NCI-H446 (cell line): ENCODE data around the gene KAZN.
A peak's percentile ranks its signal among the peaks of the same experiment; 100 is the strongest.

Source experiments
- DNase-seq, 2 experiments: peaks; one replicate each; lab custom pipeline; 2025; lab: John Stamatoyannopoulos, UW

Gene KAZN

DNA sequence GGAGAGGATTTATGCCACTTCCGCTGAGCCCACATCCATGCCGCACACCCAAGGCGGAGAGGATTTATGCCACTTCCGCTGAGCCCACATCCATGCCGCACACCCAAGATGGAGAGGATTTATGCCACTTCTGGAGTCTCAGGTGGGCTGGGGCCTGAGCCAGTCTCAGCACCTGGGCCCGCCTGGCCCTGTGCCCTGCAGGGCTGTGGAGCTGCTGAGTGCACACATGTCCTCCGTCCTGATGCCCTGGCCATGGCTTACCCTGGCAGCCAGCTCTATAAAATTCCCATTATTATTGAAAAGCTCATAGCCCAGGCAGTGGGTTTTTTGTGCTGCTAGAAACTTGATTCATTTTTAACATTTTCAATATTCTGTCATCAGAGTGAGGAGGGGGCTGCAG, 465.3 kb downstream of the KAZN start:
- DNase-seq, result no peak

DNA sequence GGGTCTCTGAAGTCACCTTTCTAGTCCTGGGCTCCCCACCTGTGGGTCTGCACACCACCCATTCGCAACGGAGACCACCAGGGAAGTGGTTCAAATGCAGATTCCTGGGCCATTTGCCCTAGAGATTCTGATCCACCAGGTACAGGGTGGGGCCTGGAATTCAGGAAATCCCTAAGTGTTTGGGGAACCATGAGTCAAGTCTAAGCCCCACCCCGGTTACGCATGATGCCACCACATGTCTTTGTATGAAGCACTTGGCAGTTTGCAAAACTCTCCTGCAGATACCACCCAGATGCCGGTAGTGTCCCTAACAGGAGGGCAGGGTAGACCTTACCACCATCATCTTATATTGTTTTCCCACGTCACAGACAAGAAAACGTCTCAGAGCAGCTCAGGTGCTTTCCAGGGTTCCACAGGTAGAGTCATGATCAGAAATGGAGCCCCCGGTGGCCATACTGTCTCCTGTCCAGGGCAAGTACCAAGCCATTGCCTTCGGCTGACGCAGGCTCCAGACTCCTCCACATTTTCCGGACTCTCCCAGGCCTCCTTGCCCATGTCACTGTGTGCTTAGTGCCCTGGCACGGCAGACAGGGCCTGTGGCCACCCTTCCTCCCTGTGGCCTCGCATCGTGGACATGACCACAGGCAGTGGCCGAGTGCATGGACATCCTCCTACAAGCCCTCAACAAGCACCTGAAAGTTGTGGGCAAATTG, 465.9 kb downstream of the KAZN start:
- no peak for DNase-seq

DNA sequence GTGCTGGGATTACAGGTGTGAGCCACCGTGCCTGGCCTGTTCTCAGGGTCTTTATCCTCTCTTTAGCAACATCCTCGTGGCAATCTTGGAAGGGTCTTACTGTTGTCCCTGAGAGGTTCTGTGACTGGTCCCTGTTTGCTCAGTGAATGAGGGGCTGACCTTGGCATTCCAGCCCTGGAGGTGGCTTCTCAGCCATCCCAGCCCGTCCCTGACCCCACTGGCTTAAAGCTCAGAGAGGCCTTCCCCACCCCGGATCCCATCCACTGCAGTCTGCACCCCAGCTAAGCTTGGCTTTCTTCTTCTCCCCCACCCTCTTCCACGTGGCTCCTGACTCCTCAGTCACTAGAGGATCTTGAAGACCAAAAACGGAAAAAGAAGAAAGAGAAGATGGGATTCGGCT, 466.8 kb downstream of the KAZN start:
- DNase-seq, result no peak

DNA sequence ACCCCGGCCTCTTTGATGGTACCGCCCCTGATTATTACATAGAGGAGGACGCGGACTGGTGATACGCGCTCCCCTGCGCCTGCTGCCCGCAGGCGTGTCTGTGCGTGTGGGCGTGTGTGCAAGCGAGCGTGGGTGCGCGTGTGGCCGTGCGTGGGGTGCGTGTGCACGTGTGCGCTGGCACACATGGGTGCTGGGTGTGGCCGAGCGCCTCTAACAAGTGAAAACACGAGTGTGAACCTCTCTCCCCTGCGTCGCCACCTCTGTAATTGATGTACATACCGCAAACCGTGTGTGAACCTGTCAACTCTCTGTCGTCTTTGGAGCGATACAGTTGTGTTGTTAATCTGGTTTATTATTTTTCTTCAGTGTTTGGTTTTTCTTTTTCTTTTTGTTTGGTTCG, 467.3 kb downstream of the KAZN start:
- DNase-seq, result no peak

DNA sequence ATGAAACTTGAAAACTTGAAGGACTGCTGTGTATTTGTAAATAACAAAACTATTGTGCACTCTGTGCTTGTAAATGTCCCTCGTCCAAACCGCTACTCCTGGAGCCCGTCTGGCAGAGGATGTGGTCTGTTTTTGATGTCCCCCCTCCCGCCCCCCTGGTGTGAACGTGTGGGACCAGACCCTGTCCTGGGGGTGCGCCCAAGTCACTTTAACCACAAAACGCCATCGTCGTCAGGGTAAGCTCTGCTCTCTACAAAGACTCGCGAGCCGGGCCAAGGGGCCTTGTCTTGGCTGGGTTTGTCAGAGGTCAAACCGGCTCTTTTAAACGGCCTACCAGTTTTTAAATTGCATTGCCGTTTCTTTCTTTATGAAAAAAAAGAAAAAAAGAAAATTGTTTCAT, 467.7 kb downstream of the KAZN start:
- no peak for DNase-seq

DNA sequence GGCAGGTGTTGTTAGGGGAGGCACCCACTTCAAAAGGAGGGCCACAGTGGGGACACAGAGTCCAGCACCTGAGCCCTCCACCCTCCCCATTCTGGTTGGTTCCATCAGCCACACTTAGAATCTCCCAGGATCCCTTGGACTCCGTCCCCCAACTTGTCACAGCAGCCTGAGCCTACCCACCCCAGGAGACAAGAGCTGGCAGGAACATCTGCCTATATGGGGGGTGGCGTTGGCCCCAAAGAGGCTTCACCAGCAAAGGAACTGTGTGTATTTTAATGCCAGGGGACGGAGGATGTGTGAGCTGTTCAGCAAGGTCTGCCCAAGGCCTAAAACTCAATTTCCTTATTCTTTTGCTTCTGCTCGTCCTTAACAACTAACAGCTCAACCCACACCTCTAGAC, 468.7 kb downstream of the KAZN start:
- no peak for DNase-seq

DNA sequence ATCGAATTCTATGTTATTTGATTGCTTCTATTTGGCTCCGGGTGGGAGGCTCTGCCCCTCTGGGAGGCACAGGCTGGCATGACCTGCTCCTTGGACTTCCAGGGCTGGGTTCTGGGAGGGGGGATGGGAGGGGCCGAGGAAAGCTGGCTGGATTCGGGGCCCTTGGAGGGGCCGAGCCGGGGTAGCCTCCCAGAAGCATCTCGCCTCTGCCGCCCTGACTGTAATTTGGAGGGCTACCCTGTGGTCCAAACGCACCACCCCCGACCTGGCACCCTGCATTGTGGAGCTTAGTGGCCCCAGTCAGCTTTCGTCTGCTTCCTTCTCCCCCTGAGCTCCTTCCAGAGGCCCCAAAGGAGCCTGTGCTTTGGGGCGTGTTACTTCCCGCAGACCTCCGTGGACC, 469.7 kb downstream of the KAZN start:
- no peak for DNase-seq

DNA sequence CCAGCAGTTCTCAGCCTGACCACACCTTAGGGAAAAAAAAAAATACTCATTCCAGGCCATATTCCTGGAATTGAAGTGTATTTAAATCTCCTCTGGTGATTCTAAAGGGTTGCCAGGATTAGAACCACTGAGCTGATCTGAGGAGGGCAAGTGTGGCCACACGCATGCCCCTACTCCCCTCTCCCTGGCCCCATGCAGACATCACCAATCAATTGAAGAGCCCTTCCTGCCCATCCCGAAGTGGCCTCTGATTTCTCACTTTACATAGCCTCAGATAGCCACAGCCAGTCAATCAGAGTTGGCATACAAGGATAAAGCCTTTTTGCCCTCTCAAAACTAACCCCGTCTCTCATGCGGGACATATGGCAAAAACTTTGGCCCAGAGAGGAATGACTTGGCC, 470.5 kb downstream of the KAZN start:
- DNase-seq, result peak in 1 of 2 experiments; percentile 25

DNA sequence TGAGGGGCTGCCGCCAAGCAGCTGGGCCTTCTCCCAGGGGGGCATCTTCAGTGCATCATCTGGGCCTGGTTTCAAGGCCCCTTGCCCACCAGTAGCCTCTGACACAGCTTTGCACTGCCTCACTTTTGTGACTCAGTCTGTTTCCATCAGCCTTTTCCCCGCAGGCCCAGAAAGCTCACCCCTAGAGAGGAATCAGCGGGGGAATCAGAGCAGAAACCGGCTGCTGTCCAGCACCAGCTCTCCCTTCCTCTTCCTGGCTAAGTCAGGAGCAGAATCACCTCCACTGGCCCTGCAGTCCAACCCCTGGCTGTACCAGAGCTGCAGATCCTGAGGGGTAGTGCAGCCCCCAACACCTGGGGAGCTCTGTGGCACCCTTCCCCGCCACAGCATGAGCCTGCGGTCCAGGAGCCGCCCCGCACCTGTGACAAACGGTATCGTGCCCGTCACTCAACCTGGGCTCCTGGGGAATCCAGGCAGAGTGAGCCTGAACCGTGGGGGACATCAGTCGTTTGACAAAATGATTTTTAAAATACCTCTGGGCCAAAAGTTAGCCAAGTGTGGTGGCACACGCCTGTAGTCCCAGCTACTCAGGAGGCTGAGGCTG, 471.8 kb downstream of the KAZN start:
- DNase-seq, result no peak

DNA sequence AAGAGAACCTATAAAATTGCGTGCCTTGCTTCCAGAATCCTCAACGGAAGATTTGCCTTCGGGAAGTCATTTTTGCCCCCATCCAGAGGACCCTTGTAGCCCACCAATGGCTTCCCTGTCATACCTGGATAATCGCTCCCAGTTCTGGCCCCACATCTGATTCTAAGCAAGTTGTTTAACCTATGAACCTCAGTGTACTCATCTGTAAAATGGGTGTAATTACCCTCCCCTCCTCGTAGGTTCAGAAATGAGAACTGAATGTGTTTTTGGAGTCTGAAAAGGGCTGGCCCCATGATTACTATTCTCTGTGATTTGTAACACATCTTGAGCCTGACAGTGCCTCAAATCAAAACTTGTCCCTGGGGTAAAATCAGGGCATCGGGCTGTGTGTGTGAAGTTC, 473.5 kb downstream of the KAZN start:
- DNase-seq, result no peak

DNA sequence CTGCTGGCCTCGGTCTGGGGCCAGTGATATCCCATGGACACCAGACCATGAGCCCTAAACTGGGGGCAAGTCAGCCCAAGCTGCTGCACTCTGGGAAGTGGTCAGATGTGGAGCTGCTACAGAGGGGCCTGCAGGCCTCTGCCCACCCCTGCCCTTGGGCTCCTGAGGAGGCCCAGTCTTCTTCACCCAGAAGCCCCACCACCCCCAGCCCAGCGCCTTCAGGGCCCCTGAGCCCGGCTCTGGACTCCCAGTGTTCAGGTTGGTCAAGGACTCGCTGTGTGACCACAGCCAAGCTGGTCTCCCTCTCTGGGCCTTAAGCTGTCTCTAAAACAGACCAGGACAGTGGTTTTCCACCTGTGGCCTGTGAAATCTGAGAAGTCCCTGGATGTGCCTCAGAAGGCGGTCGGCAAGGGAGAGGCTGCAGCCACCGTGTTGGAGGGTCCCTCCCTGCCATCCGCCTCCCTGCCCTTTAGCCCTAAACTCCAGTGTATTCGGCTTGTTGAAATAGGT, 475.4 kb downstream of the KAZN start:
- DNase-seq, result no peak

DNA sequence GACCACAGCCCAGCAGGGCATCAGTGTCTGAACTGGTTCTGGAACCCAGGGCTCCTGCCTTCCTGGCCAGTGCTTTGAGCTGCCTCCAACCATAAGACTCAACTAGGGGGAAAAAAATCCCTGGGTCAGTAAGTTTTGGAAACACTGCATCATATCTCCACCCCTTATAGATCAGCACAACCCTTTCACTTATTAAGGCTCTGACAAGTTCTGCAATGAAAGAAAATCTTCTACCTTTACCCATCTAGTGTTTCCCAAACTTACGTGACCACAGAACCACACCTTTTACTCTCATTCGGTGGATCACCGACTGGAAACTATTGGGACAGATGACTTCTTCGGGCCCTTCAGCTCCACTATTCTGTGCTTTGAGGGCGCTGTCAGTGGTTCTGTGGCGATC, 476.7 kb downstream of the KAZN start:
- no peak for DNase-seq

DNA sequence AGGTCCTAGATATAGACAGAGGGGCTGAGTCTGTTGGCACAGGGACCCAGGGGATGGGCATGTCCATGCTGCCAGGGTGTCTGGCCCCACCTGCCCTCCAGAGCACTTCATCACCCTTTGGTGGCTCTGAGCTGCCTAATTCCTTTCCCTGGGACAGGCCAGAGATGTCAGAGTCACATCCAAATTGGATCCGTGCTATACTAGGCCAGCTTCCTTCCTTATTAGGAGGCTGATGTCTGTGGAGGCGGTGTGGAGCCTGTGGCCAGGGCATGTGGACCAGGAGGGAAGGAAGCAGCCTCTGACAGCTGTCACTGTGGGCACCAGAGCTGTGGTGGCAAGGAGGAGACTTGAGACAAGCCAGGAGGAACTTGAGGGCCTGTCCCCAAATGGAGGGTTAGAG, 477.3 kb downstream of the KAZN start:
- no peak for DNase-seq

DNA sequence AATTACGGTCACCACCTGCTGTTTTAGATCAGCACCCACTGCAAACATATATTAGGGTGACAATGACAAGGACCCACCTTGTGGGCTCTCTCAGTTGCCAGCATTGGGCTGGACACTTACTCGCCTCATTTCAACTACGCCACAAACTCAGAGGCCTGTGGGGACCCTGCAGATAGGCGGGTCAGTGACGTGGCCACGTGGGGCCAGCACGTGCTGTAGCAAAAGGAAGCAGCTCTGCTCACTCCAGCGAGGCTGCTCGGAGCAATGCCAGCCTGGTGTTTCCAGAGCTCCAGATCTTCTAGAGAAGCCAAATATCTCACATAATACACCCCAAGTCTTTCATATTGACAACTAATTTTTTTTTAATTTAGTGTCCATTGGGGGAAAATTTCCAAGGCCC, 478.3 kb downstream of the KAZN start:
- DNase-seq, result no peak

DNA sequence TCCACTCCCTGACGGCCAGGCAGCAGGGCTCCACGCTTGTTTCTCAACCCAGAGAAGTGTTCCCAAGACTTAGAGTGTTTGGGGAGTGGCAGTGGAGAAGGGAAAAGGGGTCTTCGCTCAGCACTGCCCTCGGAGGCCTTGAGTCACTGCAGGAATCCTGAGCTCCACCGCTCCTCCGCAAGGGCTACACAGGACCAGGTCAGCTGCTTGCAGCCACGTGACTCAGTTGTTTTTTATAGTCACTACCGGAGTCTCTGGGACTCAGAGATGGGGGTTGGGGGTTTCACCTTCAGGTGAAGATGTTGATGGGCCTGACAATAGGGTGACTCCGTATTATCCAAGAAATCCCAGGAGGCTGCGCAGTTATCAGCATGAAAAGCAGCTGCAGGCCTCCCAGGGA, 478.9 kb downstream of the KAZN start:
- DNase-seq, result no peak

DNA sequence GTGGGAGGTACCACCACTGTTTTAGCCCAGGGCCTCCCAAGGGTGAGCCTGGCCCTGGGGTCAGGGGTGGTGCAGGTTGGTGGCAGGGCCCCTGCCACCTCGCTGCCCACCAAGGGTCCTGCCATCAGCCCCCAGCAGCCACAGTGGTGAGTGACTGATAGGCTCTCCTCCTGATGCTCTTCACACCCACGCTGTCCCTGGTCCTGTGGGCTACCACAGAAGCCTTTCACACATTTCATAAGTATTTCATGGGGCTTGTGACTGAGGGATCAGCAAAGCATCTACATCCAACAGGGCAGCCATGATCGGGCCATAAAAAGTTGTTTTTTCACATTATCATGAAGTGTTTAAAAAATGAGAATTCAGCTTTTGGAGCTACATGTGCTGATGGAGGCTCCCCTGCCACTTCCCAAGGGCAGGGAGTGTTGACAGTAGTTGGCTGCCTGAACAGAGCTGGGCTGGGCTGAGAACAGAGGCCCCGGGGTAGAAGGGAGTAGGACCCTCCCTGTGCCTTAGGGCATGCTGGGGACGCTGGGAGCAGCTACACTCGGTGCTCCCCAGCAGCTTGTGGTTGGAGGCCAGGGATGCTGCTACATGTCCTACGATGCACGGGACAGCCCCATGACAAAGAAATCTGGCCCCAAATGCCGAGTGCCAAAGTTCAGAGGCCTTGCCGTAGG, 482.0 kb downstream of the KAZN start:
- no peak for DNase-seq

DNA sequence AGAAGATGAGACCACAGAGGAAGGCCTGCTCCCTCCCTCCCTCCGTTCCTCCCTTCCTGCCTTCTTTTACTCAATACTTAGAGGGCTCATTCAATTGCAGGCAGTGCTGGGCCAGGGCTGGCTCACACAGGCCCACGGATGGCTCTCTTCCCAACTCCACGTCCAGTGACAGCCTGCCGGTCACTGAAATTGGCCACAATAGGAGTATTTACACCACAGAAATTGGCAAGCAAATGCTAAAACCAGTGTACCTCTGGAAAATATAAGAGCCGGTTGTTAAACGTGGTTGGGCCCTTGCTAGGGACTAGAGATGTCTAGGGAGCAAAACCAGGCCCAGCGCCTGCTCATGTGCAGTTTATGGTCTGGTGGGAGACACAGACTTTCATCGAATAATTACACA, 482.6 kb downstream of the KAZN start:
- no peak for DNase-seq

DNA sequence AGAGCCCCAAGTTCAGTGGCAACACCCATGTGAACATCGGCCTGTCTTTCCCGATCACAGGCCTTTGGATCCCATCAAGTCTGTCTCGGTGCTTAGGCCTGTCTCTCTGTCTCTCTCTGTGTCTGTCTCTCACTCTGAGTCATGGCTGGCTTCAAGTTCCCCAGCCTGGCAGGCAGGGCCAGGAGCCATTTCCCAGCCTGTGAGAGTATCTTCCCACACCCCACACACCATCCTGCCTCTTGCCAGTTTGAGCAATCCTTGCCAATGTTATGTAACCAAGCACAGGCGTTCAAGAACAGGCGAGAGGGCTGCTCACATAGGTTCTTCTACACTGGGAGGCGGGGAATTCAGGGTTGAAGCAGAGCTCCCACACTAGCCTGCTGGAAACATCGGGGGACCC, 485.1 kb downstream of the KAZN start:
- DNase-seq, result peak in 1 of 2 experiments; percentile 32

DNA sequence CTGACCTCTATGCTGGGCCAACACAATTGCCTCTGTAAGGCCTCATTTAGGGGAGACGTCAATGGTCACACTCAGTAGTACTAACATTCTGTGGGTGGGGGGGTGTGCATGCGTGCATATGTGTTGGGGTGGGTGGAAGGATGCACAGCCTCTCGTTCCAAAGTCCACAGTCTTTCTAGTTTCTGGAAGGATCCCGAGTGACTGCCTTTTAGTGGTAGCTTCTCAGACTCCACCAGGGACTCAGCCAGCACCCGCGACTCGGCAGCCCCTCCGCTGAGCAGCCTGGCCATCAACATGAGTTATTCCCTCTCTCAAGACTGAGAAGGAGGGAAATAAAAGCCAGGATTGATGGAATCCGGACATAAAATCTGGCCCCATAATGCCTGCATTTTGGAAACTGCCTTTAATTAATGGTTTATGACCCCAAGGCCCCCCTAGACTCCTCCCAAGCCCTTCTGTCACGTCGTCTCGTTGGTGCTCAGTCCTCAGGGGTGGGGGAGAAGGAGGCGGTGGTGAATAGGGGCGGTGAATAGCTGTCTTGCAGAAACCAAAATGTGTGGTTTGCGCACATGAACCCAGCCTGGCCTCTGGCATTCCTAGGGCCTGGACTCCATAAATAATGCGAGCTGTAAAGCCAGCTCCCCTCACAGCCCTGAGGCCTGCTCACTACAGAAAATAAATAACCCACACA, 489.9 kb downstream of the KAZN start:
- DNase-seq, result no peak

DNA sequence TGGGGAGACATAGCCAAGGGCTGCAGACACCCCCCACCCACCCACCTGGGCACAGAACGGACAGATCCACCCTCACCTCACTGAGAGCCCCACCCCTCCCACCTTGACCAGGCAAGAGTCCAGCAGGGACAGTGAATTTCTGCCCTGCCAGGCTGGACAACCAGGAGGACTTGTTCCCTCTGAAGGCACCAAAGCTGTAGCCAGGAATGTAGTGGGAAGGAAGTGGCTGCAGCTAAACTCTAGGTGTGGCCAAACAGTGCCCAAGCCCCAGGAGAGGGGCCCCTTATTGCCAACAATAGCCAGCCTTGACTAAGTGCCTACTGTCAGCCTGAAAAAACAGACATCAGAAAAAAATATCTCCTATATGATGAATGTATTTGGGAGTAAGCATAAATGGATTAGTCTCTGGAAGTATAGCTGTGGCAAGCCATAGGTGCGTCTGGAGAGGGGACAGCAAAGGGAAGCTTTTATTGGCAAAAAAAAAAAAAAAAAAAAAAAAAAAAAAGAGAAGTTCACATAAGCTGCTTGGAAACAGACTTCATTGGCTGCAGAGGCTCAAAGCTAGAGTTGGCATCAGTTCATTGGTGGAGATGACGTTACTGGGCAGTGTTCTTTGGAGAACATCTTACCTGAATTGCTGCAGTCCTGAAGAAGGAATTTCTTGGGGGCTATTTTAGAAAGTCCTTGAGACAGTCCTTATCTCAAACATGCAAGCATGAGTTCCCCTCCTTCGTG, 490.9 kb downstream of the KAZN start:
- DNase-seq, result no peak

DNA sequence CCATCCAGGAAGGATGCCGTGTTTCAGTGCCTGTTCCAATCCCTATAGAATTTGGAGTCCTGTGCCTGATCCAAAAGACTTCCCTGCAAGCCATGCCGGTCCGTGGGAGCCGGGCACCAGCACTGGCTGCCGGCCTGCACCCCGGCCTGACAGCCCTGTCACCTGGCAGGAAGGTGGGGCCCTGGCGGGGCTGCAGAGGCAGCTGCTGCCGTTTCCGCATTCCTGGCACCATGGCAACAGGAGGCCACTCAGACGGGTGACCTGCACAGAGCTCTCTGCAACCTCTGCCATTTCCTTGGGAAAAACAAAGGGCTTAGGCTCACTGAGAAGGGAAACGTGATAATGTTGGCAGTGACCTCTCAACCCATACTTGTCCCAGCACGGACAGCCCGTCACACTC, 491.9 kb downstream of the KAZN start:
- no peak for DNase-seq

DNA sequence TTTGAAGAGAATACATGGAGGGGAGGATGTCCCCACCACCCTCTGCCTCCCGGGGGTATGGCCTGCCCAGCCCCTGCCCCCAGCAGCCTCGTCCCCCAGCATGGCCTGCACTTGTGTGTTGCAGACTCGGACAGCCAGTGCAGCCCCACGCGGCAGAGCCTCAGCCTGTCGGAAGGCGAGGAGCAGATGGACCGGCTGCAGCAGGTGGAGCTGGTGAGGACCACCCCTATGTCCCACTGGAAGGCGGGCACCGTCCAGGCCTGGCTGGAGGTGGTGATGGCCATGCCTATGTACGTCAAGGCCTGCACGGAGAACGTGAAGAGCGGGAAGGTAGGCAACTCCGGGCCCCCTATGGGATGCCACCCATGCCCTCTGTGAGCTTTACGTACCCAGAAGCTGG, 495.6 kb downstream of the KAZN start:
- no peak for DNase-seq
